GM12878 (cell line): ENCODE results near the gene HIRA. TPM values are rescaled to one million over a fixed set of nuclear protein-coding genes. Genes with fewer than 3 reads are reported as not detected.

ENCODE experiments used
- CEBPZ ChIP-seq: fragments of 150-350 bp; IDR thresholded peaks from 2 replicates; pipeline ENCODE4 v1.6.1; 2016; ENCODE audit warnings: low read depth, low read length
- CREB1 ChIP-seq: IDR thresholded peaks from 2 replicates; pipeline ENCODE4 v1.6.1; 2012; ENCODE audit warnings: low read depth, mild to moderate bottlenecking, inconsistent platforms
- NFXL1 ChIP-seq: fragments of 450-650 bp; IDR thresholded peaks from 2 replicates; pipeline ENCODE4 v1.6.1; 2017; ENCODE audit warnings: antibody characterized with exemption, mild to moderate bottlenecking, borderline replicate concordance
- NR2C2 ChIP-seq: IDR thresholded peaks from 2 replicates; pipeline ENCODE4 v1.6.1; 2011; ENCODE audit warnings: borderline replicate concordance, low read depth; ENCODE audit not compliant: control insufficient read depth, insufficient read length
- NR2F1 ChIP-seq: fragments of 450-650 bp; conservative IDR thresholded peaks from 2 replicates; pipeline ENCODE4 v1.6.1; 2017; ENCODE audit warnings: mild to moderate bottlenecking
- PAX8 ChIP-seq: fragments of 450-650 bp; IDR thresholded peaks from 2 replicates; pipeline ENCODE4 v1.6.1; 2017; ENCODE audit warnings: mild to moderate bottlenecking, moderate library complexity
- POLR2AphosphoS5 ChIP-seq: IDR thresholded peaks from 2 replicates; pipeline ENCODE4 v1.6.1; 2011; ENCODE audit warnings: mild to moderate bottlenecking, low read length, inconsistent platforms
- RAD51 ChIP-seq: fragments of 450-650 bp; IDR thresholded peaks from 2 replicates; pipeline ENCODE4 v1.6.1; 2016; ENCODE audit warnings: moderate library complexity, mild to moderate bottlenecking, inconsistent platforms
- RELA ChIP-seq: fragments of 450-650 bp; IDR thresholded peaks from 2 replicates; pipeline ENCODE4 v1.8.0; 2014; ENCODE audit warnings: borderline replicate concordance; ENCODE audit not compliant: partially characterized antibody
- RELB ChIP-seq: fragments of 450-650 bp; IDR thresholded peaks from 2 replicates; pipeline ENCODE4 v1.6.1; 2017; ENCODE audit warnings: low read depth, mild to moderate bottlenecking, moderate library complexity
- STAT1 ChIP-seq: fragments of 450-650 bp; conservative IDR thresholded peaks from 2 replicates; pipeline ENCODE4 v1.6.1; 2014; ENCODE audit warnings: antibody characterized with exemption, mild to moderate bottlenecking
- SUZ12 ChIP-seq: fragments of 200-600 bp; sonication (generic); IDR thresholded peaks from one replicate; pipeline ENCODE4 v1.6.1; 2018; ENCODE audit warnings: antibody characterized with exemption, mild to moderate bottlenecking; ENCODE audit not compliant: unreplicated experiment
- TCF3 ChIP-seq: IDR thresholded peaks from 2 replicates; pipeline ENCODE4 v1.6.1; 2012; ENCODE audit warnings: low read depth, mild to moderate bottlenecking, low read length, borderline replicate concordance; ENCODE audit not compliant: insufficient read depth
- USF2 ChIP-seq: IDR thresholded peaks from 2 replicates; pipeline ENCODE4 v1.6.1; 2011; ENCODE audit warnings: low read depth, low read length, improper control_type of control experiment, borderline replicate concordance
- ZNF384 ChIP-seq: IDR thresholded peaks from 2 replicates; pipeline ENCODE4 v1.6.1; 2012; ENCODE audit warnings: low read depth, mild to moderate bottlenecking, low read length, improper control_type of control experiment, borderline replicate concordance
- ZSCAN29 ChIP-seq: fragments of 450-650 bp; IDR thresholded peaks from 2 replicates; pipeline ENCODE4 v1.6.1; 2017; ENCODE audit warnings: mild to moderate bottlenecking, moderate library complexity
- polyA plus RNA-seq, 11 experiments: library from polyadenylated mRNA; depleted of rRNA in 4 of 11; unstranded in 6 of 11; stranded (reverse) in 5 of 11; fragments of >200 nt; fragmentation: Nextera tagmentation in 4 of 11; fragmentation: Illumina TruSeq in 1 of 11; extraction: Ambion mirVana in 4 of 11; extraction: Trizol in 1 of 11; gene quantifications; 1 replicate in 1 of 11; 2 replicates in 10 of 11; pipeline versions ENCODE4 v1.2.1 to v1.2.3, GENCODE V29; 2011 to 2016; ENCODE audit warnings: inconsistent platforms in 2 of 11, missing spikeins in 2 of 11, low read depth in 1 of 11
- total RNA-seq, 4 experiments: library from RNA; depleted of rRNA in 3 of 4; stranded (reverse); fragments of >200 nt in 3 of 4; fragmentation: Illumina TruSeq in 1 of 4; extraction: Trizol in 1 of 4; gene quantifications; 2 replicates each; pipeline versions ENCODE4 v1.2.1 to v1.2.3, GENCODE V29; 2013 to 2021

The HIRA gene
- total and polyA plus RNA-seq, 10 of the 15 experiments (the other 5 are each of a cell fraction or from before 2014, with no cell fraction given): 0.34 to 32.7 (median 14.5) TPM

- TF ChIP-seq CEBPZ (no peak), CREB1 (peak; percentile 92), SUZ12 (no peak), STAT1 (peak; percentile 97; the same call in 1 of the 2 replicates), NR2F1 (peak; percentile 75), RELB (peak; percentile 69; the same call in 1 of the 2 replicates), NR2C2 (no peak), NFXL1 (no peak), ZNF384 (no peak), PAX8 (no peak), POLR2AphosphoS5 (peak; percentile 51; the same call in 1 of the 2 replicates), RELA (peak; percentile 3), USF2 (no peak), TCF3 (no peak), ZSCAN29 (no peak), RAD51 (peak; percentile 60)
Observed at GRCh38 chr22:19479355-19480172, 48.0 kb upstream of the HIRA start, which contains the start of gene CDC45 (continued).
